UCSD-AML1 (cell line): Measurements from ENCODE around the gene BLTP3A.
"Not testable (repeated sequence)": the region's sequence is repeated elsewhere in the genome, so short reads cannot be mapped to it uniquely, and the experiment has no call there.

Source experiments
- DNase-seq: peaks from one replicate; lab custom pipeline; 2025; ENCODE audit not compliant: unreplicated experiment; lab: John Stamatoyannopoulos, UW

BLTP3A gene, protein sequence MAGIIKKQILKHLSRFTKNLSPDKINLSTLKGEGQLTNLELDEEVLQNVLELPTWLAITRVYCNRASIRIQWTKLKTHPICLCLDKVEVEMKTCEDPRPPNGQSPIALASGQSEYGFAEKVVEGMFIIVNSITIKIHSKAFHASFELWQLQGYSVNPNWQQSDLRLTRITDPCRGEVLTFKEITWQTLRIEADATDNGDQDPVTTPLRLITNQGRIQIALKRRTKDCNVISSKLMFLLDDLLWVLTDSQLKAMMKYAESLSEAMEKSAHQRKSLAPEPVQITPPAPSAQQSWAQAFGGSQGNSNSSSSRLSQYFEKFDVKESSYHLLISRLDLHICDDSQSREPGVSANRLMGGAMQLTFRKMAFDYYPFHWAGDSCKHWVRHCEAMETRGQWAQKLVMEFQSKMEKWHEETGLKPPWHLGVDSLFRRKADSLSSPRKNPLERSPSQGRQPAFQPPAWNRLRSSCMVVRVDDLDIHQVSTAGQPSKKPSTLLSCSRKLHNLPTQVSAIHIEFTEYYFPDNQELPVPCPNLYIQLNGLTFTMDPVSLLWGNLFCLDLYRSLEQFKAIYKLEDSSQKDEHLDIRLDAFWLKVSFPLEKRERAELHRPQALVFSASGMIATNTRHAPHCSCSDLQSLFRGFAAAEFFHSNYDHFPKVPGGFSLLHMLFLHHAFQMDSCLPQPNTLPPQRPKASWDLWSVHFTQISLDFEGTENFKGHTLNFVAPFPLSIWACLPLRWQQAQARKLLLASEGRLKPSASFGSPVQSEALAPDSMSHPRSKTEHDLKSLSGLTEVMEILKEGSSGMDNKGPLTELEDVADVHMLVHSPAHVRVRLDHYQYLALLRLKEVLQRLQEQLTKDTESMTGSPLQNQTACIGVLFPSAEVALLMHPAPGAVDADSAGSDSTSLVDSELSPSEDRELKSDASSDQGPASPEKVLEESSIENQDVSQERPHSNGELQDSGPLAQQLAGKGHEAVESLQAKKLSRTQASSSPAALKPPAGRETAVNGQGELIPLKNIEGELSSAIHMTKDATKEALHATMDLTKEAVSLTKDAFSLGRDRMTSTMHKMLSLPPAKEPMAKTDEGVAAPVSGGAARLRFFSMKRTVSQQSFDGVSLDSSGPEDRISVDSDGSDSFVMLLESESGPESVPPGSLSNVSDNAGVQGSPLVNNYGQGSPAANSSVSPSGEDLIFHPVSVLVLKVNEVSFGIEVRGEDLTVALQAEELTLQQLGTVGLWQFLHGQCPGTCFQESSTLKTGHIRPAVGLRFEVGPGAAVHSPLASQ (N-terminal part only)

DNA sequence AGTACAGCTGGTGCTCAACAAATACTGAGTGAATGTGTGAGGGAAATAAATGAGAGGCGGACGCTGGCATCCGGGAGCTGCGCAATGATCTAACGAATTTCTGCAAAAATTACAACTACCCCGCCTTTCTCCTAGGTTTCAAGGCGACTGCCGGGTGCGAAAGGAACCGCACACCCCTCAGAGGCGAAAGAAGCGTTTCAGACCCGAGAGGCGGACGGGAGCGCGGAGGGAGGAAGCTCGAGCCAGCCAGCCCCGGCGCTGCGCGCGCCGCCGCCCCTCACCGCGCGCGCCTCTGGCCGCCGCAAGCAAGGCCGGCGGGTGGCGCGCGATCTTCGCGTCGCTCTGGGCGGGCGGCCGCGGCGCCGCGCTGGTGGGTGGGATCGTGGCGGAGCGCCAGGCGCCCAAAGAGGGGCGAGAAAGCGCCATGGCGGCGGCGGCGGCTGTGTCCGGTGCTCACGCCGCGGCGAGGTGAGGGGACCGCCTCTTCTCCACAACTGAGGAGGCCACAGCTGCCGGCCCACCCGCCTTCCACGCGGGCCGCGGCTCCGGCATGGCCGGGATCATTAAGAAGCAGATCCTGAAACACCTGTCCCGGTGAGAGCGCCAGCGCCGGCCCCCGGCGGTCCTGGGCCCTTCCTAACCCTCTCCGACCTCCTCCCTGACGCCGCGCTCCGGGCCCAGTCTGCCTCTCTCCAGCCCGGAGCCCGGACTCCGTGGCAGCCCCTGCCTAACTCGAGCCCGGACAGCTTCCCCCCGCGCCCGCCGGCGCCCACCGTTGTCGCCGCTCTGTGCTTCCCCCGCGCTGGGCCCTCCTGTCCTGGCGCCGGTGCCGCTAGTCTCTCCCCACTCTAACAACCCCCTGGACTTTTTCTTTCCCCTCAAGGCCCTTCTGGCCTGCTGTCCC is at the start of gene BLTP3A:
Gene BLTP3A, plus strand, starts transcription at position 383 of the 904 bp plus-strand sequence. Its CDS starts 168 bp downstream, at position 551.
- peak; percentile 88 for DNase-seq

GRCh38 chr6:34742094-34742493 is 49.8 kb upstream of the BLTP3A start:
- DNase-seq: no peak

GRCh38 chr6:34743625-34744293 is 48.1 kb upstream of the BLTP3A start:
- no peak for DNase-seq

- DNase-seq: not testable (repeated sequence)
These were observed 47.6 kb upstream of the BLTP3A start for GRCh38 chr6:34744294-34744647.

DNA sequence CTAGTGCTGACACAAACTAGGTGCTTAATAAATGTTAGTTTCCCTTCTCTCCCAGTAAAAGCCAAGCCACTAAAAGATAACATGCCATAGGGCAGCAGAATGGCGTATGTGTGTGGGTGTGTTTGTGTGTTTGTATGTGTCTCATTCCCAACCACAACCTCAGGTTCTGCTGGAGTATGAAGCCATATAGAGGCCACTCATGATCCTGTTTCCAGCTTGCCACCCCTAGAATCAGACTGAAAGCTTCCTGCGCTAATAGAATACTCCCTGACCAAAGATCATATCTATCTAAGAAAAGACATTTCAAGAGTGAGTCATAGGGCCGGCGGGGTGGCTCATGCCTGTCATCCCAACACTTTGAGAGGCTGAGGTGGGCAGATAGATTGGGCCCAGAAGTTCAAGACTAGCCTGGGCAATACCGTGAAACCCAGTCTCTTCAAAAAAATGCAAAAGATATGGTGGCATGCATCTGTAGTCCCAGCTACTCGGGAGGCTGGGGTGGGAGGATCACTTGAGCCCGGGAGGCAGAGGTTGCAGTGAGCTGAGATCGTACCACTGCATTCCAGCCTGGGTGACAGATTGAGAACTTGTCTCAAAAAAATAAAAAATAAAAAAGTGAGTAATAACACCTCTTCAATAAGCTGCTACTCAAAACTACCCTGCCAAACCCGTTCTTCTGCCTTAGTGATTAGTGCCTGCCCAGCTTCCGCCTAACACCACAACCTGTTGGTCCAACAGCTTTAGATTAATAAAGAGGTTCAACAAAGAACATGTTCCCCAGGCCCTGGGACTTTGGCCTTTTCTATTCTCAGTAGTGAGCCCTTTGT is 46.4 kb upstream of the BLTP3A start:
- DNase-seq: no peak

DNA sequence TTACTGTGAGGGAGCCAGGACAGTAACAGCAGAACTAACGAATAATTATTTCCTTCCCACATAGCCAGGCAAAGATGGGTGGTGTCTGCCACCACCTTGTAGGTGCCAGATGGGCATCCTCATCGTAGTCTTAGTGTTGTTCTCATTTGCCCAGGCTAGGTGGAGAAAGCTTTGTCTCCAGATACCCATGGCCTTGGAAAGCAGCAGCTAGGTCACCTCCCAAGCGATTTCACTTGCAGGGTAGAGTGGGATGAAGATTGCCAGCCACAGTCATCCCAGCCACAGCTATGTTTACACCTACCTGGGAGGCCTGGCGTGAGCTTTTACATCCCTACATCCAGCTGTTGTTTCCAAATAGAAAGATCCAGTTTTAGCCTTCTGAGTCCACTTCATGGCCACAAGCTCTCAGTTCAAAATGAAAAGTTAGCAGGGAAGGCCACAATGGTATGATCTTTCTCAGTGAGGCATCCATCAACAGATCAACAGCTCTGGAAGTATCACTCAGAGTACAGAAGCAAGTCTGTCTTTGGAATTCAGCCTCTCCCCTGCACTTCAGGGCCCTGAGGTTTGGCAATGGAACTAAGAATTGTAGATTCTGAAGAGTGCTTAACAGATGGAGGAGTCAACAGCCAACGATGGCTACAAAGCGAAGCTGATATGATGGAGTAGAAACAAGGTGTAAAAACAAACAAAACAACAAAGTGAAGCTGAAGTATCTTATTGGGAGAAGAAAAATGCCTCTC is 45.6 kb upstream of the BLTP3A start:
- no peak for DNase-seq

GRCh38 chr6:34748757-34749156 is 43.1 kb upstream of the BLTP3A start:
- no peak for DNase-seq

DNA sequence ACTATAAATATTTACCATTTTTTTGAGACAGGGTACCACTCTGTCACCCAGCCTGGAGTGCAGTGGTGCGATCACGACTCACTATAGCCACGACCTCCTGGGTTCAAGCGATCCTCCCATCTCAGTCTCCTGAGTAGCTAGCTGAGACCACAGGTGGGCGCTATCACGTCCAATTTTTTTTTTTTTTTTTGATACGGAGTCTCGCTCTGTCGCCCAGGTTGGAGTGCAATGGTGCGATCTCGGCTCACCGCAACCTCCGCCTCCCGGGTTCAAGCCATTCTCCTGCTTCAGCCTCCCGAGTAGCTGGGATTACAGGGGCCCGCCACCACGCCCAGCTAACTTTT is 35.4 kb upstream of the BLTP3A start:
- not testable (repeated sequence) for DNase-seq

- DNase-seq: no peak
These were observed 34.1 kb upstream of the BLTP3A start for GRCh38 chr6:34757687-34758274.

DNA sequence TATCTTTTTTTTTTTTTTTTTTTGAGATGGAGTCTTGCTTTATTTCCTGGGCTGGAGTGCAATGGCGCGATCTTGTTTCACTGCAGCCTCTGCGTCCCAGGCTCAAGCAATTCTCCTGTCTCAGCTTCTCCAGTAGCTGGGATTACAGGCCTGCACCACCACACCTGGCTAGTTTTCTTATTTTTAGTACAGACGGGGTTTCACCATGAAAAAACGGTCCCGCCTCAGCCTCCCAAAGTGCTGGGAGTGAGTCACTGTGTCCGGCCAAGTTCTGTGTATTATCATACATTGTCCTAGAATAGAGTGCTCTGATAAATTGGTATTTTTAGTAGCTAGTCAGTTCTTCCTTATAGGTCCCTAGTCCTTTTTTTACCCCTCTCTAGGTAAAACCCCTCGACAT is 31.8 kb upstream of the BLTP3A start:
- no peak for DNase-seq

- DNase-seq: not testable (repeated sequence)
These were observed 30.2 kb upstream of the BLTP3A start for GRCh38 chr6:34761681-34762080.

- no peak for DNase-seq
These were observed 23.7 kb upstream of the BLTP3A start for GRCh38 chr6:34768148-34768547.

GRCh38 chr6:34771727-34772126 is 20.2 kb upstream of the BLTP3A start:
- DNase-seq: no peak

DNA sequence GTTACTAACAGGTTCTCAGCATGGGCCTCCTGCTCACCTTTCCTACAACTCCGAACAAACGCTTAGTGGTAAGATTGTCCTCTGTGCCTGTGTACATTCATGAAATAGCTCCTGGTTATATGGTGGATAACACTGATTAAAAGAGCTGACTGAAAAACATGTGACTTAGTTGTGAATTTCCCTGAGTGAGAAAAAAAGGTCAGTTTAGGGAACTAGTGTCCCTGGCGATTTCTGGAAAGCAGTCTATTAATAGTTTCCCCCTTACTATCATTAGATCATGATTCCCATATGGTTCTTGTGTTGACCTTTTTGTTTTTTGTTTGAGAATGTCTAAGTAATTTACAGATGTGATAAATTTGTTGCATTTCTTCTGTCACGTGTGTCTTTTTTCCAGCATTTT is 18.9 kb upstream of the BLTP3A start:
- no peak for DNase-seq

- no peak for DNase-seq
These were observed 18.0 kb upstream of the BLTP3A start for GRCh38 chr6:34773916-34774315.

GRCh38 chr6:34774967-34775366 is 16.9 kb upstream of the BLTP3A start:
- DNase-seq: no peak

DNA sequence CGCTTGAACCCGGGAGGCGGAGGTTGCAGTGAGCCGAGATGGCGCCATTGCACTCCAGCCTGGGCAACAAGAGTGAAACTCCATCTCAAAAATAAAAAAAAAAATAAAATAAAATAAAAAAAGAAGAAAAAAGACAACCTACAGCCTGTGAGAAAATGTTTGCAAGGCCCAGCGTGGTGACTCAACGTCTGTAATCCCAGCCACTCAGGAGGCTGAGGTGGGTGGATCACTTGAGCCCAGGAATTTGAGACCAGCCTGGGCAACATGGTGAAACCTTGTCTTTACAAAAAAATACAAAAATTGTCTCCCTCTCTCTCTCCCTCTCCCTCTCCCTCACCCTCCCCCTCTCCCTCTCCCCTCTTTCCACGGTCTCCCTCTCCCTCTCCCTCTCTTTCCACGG is 6.5 kb upstream of the BLTP3A start:
- DNase-seq: not testable (repeated sequence)

- DNase-seq: not testable (repeated sequence)
These were observed 4.7 kb upstream of the BLTP3A start for GRCh38 chr6:34787152-34787551.
